Central memory CD4-positive, alpha-beta T cell (primary cell): ENCODE results near the gene CDIPT.
"Not testable (repeated sequence)": the region's sequence is repeated elsewhere in the genome, so short reads cannot be mapped to it uniquely, and the experiment has no call there.

Experiments
- DNase-seq: peaks from one replicate; pipeline ENCODE4 v3.0.0; 2022
- total RNA-seq, 3 experiments: gene quantifications; one replicate each; lab custom pipeline; 2026; lab: John Stamatoyannopoulos, UW

Gene CDIPT
- total RNA-seq, result 28.9 to 74.7 (median 61.9) reads per million in 3 experiments

GRCh38 chr16:29862884-29863668 is at the start of gene CDIPT:
TSS of gene CDIPT (minus strand) at chr16:29863226. CDS start at chr16:29862857, 369 bp downstream.
- peak; percentile 94 for DNase-seq

- DNase-seq, result no peak
Observed at GRCh38 chr16:29912087-29912486, 49.1 kb upstream of the CDIPT start.

- no peak for DNase-seq
Observed at GRCh38 chr16:29911676-29912010, 48.6 kb upstream of the CDIPT start.

- no peak for DNase-seq
Observed at GRCh38 chr16:29910819-29911675, 48.0 kb upstream of the CDIPT start.

- not testable (repeated sequence) for DNase-seq
Observed at GRCh38 chr16:29909851-29910250, 46.8 kb upstream of the CDIPT start.

- no peak for DNase-seq
Observed at GRCh38 chr16:29909391-29909790, 46.4 kb upstream of the CDIPT start.

- no peak for DNase-seq
Observed at GRCh38 chr16:29908719-29909220, 45.7 kb upstream of the CDIPT start.

- no peak for DNase-seq
Observed at GRCh38 chr16:29907973-29908372, 44.9 kb upstream of the CDIPT start.

- no peak for DNase-seq
Observed at GRCh38 chr16:29906520-29907244, 43.7 kb upstream of the CDIPT start.

GRCh38 chr16:29905668-29906067 is 42.6 kb upstream of the CDIPT start:
- DNase-seq, result no peak

GRCh38 chr16:29904947-29905346 is 41.9 kb upstream of the CDIPT start:
- DNase-seq, result no peak

GRCh38 chr16:29903590-29903989 is 40.6 kb upstream of the CDIPT start:
- no peak for DNase-seq

GRCh38 chr16:29901607-29901945 is 38.5 kb upstream of the CDIPT start:
- no peak for DNase-seq

GRCh38 chr16:29900888-29901606 is 38.0 kb upstream of the CDIPT start:
- no peak for DNase-seq

GRCh38 chr16:29900102-29900887 is 37.3 kb upstream of the CDIPT start, which contains the start of gene ASPHD1:
TSS of gene ASPHD1 (plus strand) at chr16:29900488. CDS start at chr16:29900972, 484 bp downstream.
- DNase-seq, result peak; percentile 73

GRCh38 chr16:29899516-29900101 is 36.6 kb upstream of the CDIPT start, which contains the start of gene SEZ6L2:
TSS of gene SEZ6L2 (minus strand) at chr16:29899550. CDS start at chr16:29899019, 531 bp downstream.
- no peak for DNase-seq

GRCh38 chr16:29898804-29899515 is 35.9 kb upstream of the CDIPT start:
- no peak for DNase-seq

GRCh38 chr16:29898135-29898803 is 35.2 kb upstream of the CDIPT start:
- no peak for DNase-seq

- DNase-seq, result no peak
Observed at GRCh38 chr16:29897333-29897732, 34.3 kb upstream of the CDIPT start.

- no peak for DNase-seq
Observed at GRCh38 chr16:29896841-29897240, 33.8 kb upstream of the CDIPT start.
